ENCODE results near the gene CREG1.
"Not testable (repeated sequence)": the region's sequence is repeated elsewhere in the genome, so short reads cannot be mapped to it uniquely, and the experiment has no call there.

Gene CREG1

GRCh38 chr1:167564612-167565270 is 11.2 kb upstream of the CREG1 start:
- H3K36me3 ChIP-seq (ENCODE audit: control insufficient read depth, insufficient read depth, low read length) = no peaks in the 10 kb centered on the region
- H3K27ac ChIP-seq (ENCODE audit: low read depth, low read length) = no peak overlapping the region
- H3K4me3 ChIP-seq (ENCODE audit: low read depth, low read length) = no peak overlapping the region
- H3K27me3 ChIP-seq (ENCODE audit: control insufficient read depth, insufficient read depth, low read length) = 0 out of 2 replicates have a peak, but pooled peaks cover 2% of the 10 kb centered on the region
- no peak overlapping the region for H3K9ac ChIP-seq (ENCODE audit: low read length)
- no peaks in the 10 kb centered on the region for H3K9me3 ChIP-seq (ENCODE audit: control insufficient read depth, insufficient read depth, low read depth, low read length)
- no peaks in the 10 kb centered on the region for H3K4me1 ChIP-seq (ENCODE audit: control insufficient read depth, insufficient read depth, low read length)

DNA sequence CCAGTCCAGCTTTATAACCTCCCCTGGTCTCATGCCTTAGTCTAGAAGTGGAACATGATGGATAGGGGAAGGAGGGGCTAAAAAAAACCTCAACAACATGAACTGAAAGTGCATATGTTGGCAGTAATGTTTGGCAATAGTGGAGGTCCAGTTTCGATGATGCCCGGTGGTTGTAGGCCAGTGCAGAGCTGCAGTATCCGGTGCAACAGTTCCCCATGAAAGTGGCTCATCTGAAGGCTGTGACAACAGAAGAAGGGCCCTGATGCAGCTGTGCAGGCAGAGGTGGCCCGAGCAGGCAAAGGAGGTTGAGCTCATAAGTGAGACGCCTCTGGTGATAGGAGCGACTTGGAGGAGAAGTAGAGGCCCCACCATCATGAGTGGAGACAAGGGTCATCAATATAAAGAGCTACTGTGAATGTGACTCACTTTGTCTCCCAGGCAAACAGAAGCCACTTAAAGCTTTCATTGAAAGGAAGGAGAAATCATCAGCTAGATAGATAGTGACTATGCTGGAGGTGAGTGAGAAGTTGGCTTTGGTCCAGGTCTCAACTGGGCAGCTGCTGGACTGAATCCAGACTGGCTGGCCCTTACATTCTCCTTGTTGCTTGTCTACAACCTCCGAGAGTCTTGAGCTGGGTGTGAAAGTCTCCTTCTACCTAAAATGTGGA is 10.2 kb upstream of the CREG1 start:
- Histone ChIP-seq H3K4me3 (ENCODE audit: low read depth, low read length) (no peak overlapping the region), H3K4me1 (ENCODE audit: control insufficient read depth, insufficient read depth, low read length) (no peaks in the 10 kb centered on the region), H3K36me3 (ENCODE audit: control insufficient read depth, insufficient read depth, low read length) (no peaks in the 10 kb centered on the region), H3K9ac (ENCODE audit: low read length) (no peak overlapping the region), H3K27me3 (ENCODE audit: control insufficient read depth, insufficient read depth, low read length) (0 out of 2 replicates have a peak, but pooled peaks cover 2% of the 10 kb centered on the region), H3K27ac (ENCODE audit: low read depth, low read length) (no peak overlapping the region), H3K9me3 (ENCODE audit: control insufficient read depth, insufficient read depth, low read depth, low read length) (no peaks in the 10 kb centered on the region)

DNA sequence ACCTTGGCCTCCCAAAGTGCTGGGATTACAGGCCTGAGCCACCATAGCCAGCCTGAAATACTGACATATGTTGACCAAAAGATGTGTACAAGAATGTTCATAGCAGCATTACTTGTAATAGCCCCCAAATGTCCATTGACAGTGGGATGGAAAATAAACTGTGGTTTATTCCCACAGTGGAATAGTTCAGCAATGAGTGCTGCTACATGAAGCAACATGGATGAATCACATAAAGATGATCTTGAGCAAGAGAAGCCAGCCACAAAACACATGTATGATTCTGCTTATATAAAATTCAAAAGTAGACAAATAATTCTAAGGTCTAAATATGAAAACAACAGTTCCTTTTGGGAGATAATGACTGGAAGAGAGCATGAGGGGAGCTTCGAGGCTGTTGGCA is 9.1 kb upstream of the CREG1 start:
- Histone ChIP-seq H3K9ac (ENCODE audit: low read length) (no peak overlapping the region), H3K36me3 (ENCODE audit: control insufficient read depth, insufficient read depth, low read length) (no peaks in the 10 kb centered on the region), H3K9me3 (ENCODE audit: control insufficient read depth, insufficient read depth, low read depth, low read length) (no peaks in the 10 kb centered on the region), H3K4me1 (ENCODE audit: control insufficient read depth, insufficient read depth, low read length) (no peaks in the 10 kb centered on the region), H3K27me3 (ENCODE audit: control insufficient read depth, insufficient read depth, low read length) (0 out of 2 replicates have a peak, but pooled peaks cover 2% of the 10 kb centered on the region), H3K4me3 (ENCODE audit: low read depth, low read length) (no peak overlapping the region), H3K27ac (ENCODE audit: low read depth, low read length) (no peak overlapping the region)

DNA sequence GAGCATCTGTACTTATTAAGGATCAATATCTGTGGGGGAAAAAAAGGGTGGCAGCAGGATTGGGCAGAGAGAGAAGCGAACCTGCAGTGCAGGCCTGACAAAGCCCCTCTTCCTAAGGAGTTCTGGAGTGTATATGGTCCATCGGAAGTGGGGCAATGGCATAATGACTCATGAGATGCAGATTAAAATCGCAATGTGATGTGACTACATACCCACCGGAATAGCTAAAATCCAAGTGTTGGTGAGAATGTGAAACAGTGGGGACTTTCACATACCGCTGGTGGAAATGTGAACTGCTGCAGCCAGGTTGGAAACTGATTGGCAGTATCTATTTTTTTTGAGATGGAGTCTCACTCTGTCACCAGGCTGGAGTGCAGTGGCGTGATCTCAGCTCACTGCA is 8.2 kb upstream of the CREG1 start:
- H3K27ac ChIP-seq (ENCODE audit: low read depth, low read length) = no peak overlapping the region
- H3K4me3 ChIP-seq (ENCODE audit: low read depth, low read length) = no peak overlapping the region
- no peaks in the 10 kb centered on the region for H3K27me3 ChIP-seq (ENCODE audit: control insufficient read depth, insufficient read depth, low read length)
- H3K9me3 ChIP-seq (ENCODE audit: control insufficient read depth, insufficient read depth, low read depth, low read length) = no peaks in the 10 kb centered on the region
- no peaks in the 10 kb centered on the region for H3K36me3 ChIP-seq (ENCODE audit: control insufficient read depth, insufficient read depth, low read length)
- no peak overlapping the region for H3K9ac ChIP-seq (ENCODE audit: low read length)
- H3K4me1 ChIP-seq (ENCODE audit: control insufficient read depth, insufficient read depth, low read length) = no peaks in the 10 kb centered on the region

DNA sequence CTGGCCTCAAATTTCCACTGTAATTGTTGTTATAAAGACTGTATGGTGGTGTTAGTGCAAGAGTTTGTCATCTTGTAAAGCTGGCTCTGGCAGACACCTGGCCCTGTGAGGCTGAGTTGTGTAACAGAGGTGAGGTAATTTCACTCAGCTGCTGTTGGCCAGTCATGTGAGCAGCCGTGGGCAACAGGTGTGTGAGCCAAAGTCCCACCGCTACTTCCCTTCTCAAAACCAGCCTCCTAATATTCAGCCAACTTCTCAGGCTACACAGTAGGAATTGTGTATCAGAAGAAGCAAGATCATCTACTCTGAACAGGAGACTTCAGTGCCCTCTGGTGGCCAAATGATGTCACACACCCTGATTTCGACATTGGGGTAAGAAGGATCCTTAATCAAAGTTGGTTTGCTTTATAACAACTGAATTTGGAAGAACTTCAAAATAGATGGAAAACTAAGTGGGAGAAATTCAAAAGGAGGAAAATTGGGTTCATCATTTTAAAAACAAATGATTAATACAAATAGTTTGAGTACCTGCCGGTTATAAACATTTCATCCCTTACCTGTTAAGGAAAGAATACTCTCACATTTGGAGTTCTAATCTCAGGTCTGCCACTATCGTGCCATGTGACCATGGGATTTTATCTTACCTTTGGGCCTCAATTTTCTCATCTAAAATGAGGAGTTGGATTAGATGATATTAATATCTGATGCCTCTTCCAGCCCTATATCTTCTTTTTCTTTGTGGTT is 2.6 kb upstream of the CREG1 start:
- Histone ChIP-seq H3K9ac (ENCODE audit: low read length) (no peak overlapping the region), H3K27me3 (ENCODE audit: control insufficient read depth, insufficient read depth, low read length) (peaks cover 6% of the 10 kb centered on the region; the same call in 1 of the 2 replicates), H3K9me3 (ENCODE audit: control insufficient read depth, insufficient read depth, low read depth, low read length) (no peaks in the 10 kb centered on the region), H3K27ac (ENCODE audit: low read depth, low read length) (no peak overlapping the region), H3K4me3 (ENCODE audit: low read depth, low read length) (no peak overlapping the region), H3K36me3 (ENCODE audit: control insufficient read depth, insufficient read depth, low read length) (no peaks in the 10 kb centered on the region), H3K4me1 (ENCODE audit: control insufficient read depth, insufficient read depth, low read length) (peaks cover 2% of the 10 kb centered on the region; the same call in 1 of the 2 replicates)

GRCh38 chr1:167555072-167555471 is 1.5 kb upstream of the CREG1 start:
- H3K27me3 ChIP-seq (ENCODE audit: control insufficient read depth, insufficient read depth, low read length); H3K36me3 ChIP-seq (ENCODE audit: control insufficient read depth, insufficient read depth, low read length); H3K9ac ChIP-seq (ENCODE audit: low read length); H3K4me1 ChIP-seq (ENCODE audit: control insufficient read depth, insufficient read depth, low read length); H3K4me3 ChIP-seq (ENCODE audit: low read depth, low read length); H3K27ac ChIP-seq (ENCODE audit: low read depth, low read length); H3K9me3 ChIP-seq (ENCODE audit: control insufficient read depth, insufficient read depth, low read depth, low read length): not testable (repeated sequence)

GRCh38 chr1:167554028-167554779 is 642 bp upstream of the CREG1 start:
- Histone ChIP-seq H3K9ac (ENCODE audit: low read length) (peak overlapping the region; percentile 50), H3K36me3 (ENCODE audit: control insufficient read depth, insufficient read depth, low read length) (no peaks in the 10 kb centered on the region), H3K27ac (ENCODE audit: low read depth, low read length) (no peak overlapping the region), H3K4me3 (ENCODE audit: low read depth, low read length) (peak overlapping the region; percentile 76), H3K9me3 (ENCODE audit: control insufficient read depth, insufficient read depth, low read depth, low read length) (no peaks in the 10 kb centered on the region), H3K4me1 (ENCODE audit: control insufficient read depth, insufficient read depth, low read length) (peaks cover 2% of the 10 kb centered on the region; the same call in 1 of the 2 replicates), H3K27me3 (ENCODE audit: control insufficient read depth, insufficient read depth, low read length) (peaks cover 6% of the 10 kb centered on the region; the same call in 1 of the 2 replicates)

DNA sequence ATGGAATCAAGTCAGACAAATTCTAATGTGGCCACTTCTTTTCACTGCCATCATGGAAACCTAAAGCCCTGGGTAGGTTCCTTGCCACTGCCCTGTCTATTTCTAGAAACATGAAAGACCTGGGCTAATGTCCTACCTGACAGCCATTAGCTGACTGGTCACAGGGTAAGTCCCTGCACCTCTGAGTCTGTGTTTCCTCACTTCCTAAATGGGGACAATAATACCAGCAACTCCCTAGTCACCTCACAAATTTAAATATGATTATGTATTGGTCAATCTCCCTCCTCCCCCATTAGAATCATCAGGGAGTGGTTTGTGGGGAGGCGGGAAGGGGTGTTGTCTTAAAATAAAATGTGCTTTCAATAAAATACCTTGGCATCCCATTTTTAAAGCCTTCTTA is 2.2 kb downstream of the CREG1 start:
- peaks cover 2% of the 10 kb centered on the region; the same call in 1 of the 2 replicates for H3K4me1 ChIP-seq (ENCODE audit: control insufficient read depth, insufficient read depth, low read length)
- peaks cover 6% of the 10 kb centered on the region; the same call in 1 of the 2 replicates for H3K27me3 ChIP-seq (ENCODE audit: control insufficient read depth, insufficient read depth, low read length)
- H3K9ac ChIP-seq (ENCODE audit: low read length) = no peak overlapping the region
- H3K36me3 ChIP-seq (ENCODE audit: control insufficient read depth, insufficient read depth, low read length) = peaks cover 7% of the 10 kb centered on the region; the same call in 1 of the 2 replicates
- no peak overlapping the region for H3K4me3 ChIP-seq (ENCODE audit: low read depth, low read length)
- no peak overlapping the region for H3K27ac ChIP-seq (ENCODE audit: low read depth, low read length)
- no peaks in the 10 kb centered on the region for H3K9me3 ChIP-seq (ENCODE audit: control insufficient read depth, insufficient read depth, low read depth, low read length)

GRCh38 chr1:167548059-167548932 is 5.3 kb downstream of the CREG1 start:
- H3K9ac ChIP-seq (ENCODE audit: low read length) = no peak overlapping the region
- peaks cover 6% of the 10 kb centered on the region; the same call in 1 of the 2 replicates for H3K27me3 ChIP-seq (ENCODE audit: control insufficient read depth, insufficient read depth, low read length)
- peaks cover 12% of the 10 kb centered on the region; the same call in 1 of the 2 replicates for H3K36me3 ChIP-seq (ENCODE audit: control insufficient read depth, insufficient read depth, low read length)
- H3K4me3 ChIP-seq (ENCODE audit: low read depth, low read length) = no peak overlapping the region
- H3K4me1 ChIP-seq (ENCODE audit: control insufficient read depth, insufficient read depth, low read length) = peaks cover 2% of the 10 kb centered on the region; the same call in 1 of the 2 replicates
- H3K9me3 ChIP-seq (ENCODE audit: control insufficient read depth, insufficient read depth, low read depth, low read length) = no peaks in the 10 kb centered on the region
- no peak overlapping the region for H3K27ac ChIP-seq (ENCODE audit: low read depth, low read length)

DNA sequence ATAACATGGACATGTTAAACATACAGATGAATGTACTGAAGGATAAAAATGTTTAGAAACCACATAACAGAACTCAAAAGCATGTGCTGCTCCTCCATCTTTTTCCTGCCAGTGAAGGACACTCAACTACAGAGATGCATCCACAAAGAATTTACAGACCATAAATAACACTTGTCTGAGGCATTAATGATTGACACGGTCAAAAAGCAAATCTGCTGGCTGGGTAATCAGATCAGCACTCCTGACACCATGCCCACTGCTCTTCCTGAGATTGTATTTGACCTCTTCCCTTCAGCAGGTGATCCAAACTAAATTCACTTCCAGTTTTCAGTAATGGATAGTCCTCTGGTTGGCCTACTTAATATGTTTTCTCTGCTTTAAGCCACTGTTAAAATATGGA is 6.6 kb downstream of the CREG1 start:
- no peaks in the 10 kb centered on the region for H3K4me1 ChIP-seq (ENCODE audit: control insufficient read depth, insufficient read depth, low read length)
- H3K27me3 ChIP-seq (ENCODE audit: control insufficient read depth, insufficient read depth, low read length) = 0 out of 2 replicates have a peak, but pooled peaks cover under 1% of the 10 kb centered on the region
- H3K4me3 ChIP-seq (ENCODE audit: low read depth, low read length) = no peak overlapping the region
- no peak overlapping the region for H3K9ac ChIP-seq (ENCODE audit: low read length)
- H3K27ac ChIP-seq (ENCODE audit: low read depth, low read length) = no peak overlapping the region
- no peaks in the 10 kb centered on the region for H3K9me3 ChIP-seq (ENCODE audit: control insufficient read depth, insufficient read depth, low read depth, low read length)
- H3K36me3 ChIP-seq (ENCODE audit: control insufficient read depth, insufficient read depth, low read length) = peaks cover 12% of the 10 kb centered on the region; the same call in 1 of the 2 replicates

Measured in HUES6 (cell line).